ENCODE results near the gene SMG6. TPM values are rescaled to one million over a fixed set of nuclear protein-coding genes. Genes with fewer than 3 reads are reported as not detected.

SMG6 gene
- total and polyA plus RNA-seq, 2 of the 13 experiments (the other 11 are each of a cell fraction or from before 2014, with no cell fraction given), result 4.6 to 14.6 TPM

- Histone ChIP-seq H3K9ac (ENCODE audit: insufficient read depth, low read depth, low read length) (no peak overlapping the region), H3K36me3 (replicated peaks in 1 of 2; ENCODE audit: control insufficient read depth in 1 of 2, insufficient read depth in 2 of 2, low read length in 2 of 2) (no peaks in the 10 kb centered on the region), H3K79me2 (ENCODE audit: insufficient read depth, low read length) (no peaks in the 10 kb centered on the region), H3K4me3 (replicated peaks in 1 of 3; ENCODE audit: insufficient read depth in 1 of 3, low read depth in 2 of 3, low read length in 3 of 3) (peak overlapping the region; percentile 64 to 76 (median 65)), H3K4me1 (ENCODE audit: insufficient read depth, low read length) (peaks cover 29% of the 10 kb centered on the region), H3K27me3 (ENCODE audit: control insufficient read depth in 1 of 2, insufficient read depth in 2 of 2, low read length in 2 of 2) (peaks cover 4 to 25% of the 10 kb centered on the region in 2 experiments; a peak in 4 of 5 replicates), H3K4me2 (ENCODE audit: low read depth, low read length) (peak overlapping the region; percentile 80), H3K9me3 (ENCODE audit: low read length) (no peaks in the 10 kb centered on the region), H3K27ac (ENCODE audit: extremely low read length, insufficient read depth, low read length) (no peak overlapping the region), H4K20me1 (ENCODE audit: insufficient read depth, low read length) (peaks cover 20% of the 10 kb centered on the region; the same call in 1 of the 2 replicates), H2AFZ (ENCODE audit: low read length) (no peak overlapping the region)
- in situ Hi-C loops (cut with HindIII; ENCODE audit: extremely low pct_ligation_motif_present, low pct_unique_long_range_greater_than_20kb), result no loop called here
- ATAC-seq, result no peak
- intact Hi-C loops (cut with micrococcal nuclease; ENCODE audit: unreplicated experiment), result loop anchor here (1.0 kb wide), 1 partner anchor 190 kb away; no protein-coding TSS in a partner anchor
- CTCF ChIA-PET (ENCODE audit: low intra/inter-chr PET ratio, low total read pairs), result interaction anchor here (1.1 to 3.8 kb wide), 2 partner anchors 189 to 191 kb away, joined by 3 to 37 read pairs; no protein-coding TSS in a partner anchor
- DNase-seq (ENCODE audit: low spot score), result no peak
- POLR2A ChIA-PET, result interaction anchor here (1.5 kb wide), 1 partner anchor 191 kb away, joined by 7 read pairs; no protein-coding TSS in a partner anchor
- TF ChIP-seq NR1H2 (CRISPR knock-in tag; IDR thresholded peaks at IDR 0.05; ENCODE audit: borderline replicate concordance, low read depth) (no peak), ZBTB8A (CRISPR knock-in tag; IDR thresholded peaks at IDR 0.05; ENCODE audit: borderline replicate concordance, low read depth) (no peak), GZF1 (CRISPR knock-in tag; IDR thresholded peaks at IDR 0.05) (0 out of 2 replicates have a peak, but pooled peaks have one; percentile 52), ZFYVE20 (CRISPR knock-in tag; IDR thresholded peaks at IDR 0.05; ENCODE audit: borderline replicate concordance, low read depth) (no peak), REST (IDR thresholded peaks at IDR 0.05; ENCODE audit: borderline replicate concordance in 1 of 2, low read depth in 1 of 2, low read length in 2 of 2) (peak in 1 of 2 experiments; percentile 62; a peak in 3 of 4 replicates), ZNF800 (CRISPR knock-in tag; IDR thresholded peaks at IDR 0.05) (peak; percentile 33; the same call in 1 of the 2 replicates), ZFP82 (CRISPR knock-in tag; IDR thresholded peaks at IDR 0.05; ENCODE audit: borderline replicate concordance) (peak; percentile 8; the same call in 1 of the 2 replicates), FOXK1 (CRISPR knock-in tag; IDR thresholded peaks at IDR 0.05; ENCODE audit: borderline replicate concordance, low read depth) (no peak), NCOA5 (CRISPR knock-in tag; IDR thresholded peaks at IDR 0.05) (no peak), PAF1 (CRISPR knock-in tag; IDR thresholded peaks at IDR 0.05) (no peak), PCBP1 (IDR thresholded peaks at IDR 0.05; ENCODE audit: borderline replicate concordance, low read depth, low read length) (no peak), NCOR1 (IDR thresholded peaks at IDR 0.05; ENCODE audit: borderline replicate concordance, low read length) (no peak)
- FAIRE-seq, result no peak
- 5% methylated on average over 4 of the region's 16 CpGs for WGBS (ENCODE audit: low lambda C conversion rate)
- BruUV-seq (replicated peaks), result no TSS peak
Measured at GRCh38 chr17:2054262-2054511, 249.4 kb downstream of the SMG6 start.

All from HepG2 (cell line).